A549 (cell line): ENCODE data around the gene TMEM132D. TPM values are rescaled to one million over a fixed set of nuclear protein-coding genes. Genes with fewer than 3 reads are reported as not detected.

Experiments
- ATAC-seq, 2 experiments: fragments of 200-7000 bp in 1 of 2; fragments of >200 bp in 1 of 2; cut with Nextera tagmentation in 1 of 2; cut with Tn5 transposase in 1 of 2; 3 replicates each; pipeline versions ENCODE4 v1.8.0 to v1.9.1; 2018 to 2020; ENCODE audit warnings: mild to moderate bottlenecking in 1 of 2, moderate library complexity in 1 of 2
- CTCF ChIA-PET: fragments of 300-600 bp; sonication (Branson Sonifier 250); formaldehyde crosslinking; extraction: SDS; loops from one replicate; lab custom pipeline; 2021; ENCODE audit warnings: antibody characterized with exemption, inconsistent platforms; lab: Yijun Ruan, JAX
- POLR2A ChIA-PET: fragments of 350-600 bp; formaldehyde crosslinking; extraction: SDS; loops from one replicate; lab custom pipeline; 2021; ENCODE audit warnings: antibody characterized with exemption, inconsistent platforms; lab: Yijun Ruan, JAX
- DNase-seq, 2 experiments: peaks; one replicate each; pipeline versions ENCODE4 v3.0.0 to v3.0.0-alpha.2; 2011 to 2016; ENCODE audit warnings: low read depth in 1 of 2, low spot score in 1 of 2
- FAIRE-seq: peaks from 2 replicates; lab custom pipeline; 2011; peaks lifted over from hg19 to GRCh38; lab: Jason Lieb, UNC
- H3K27ac ChIP-seq, 2 experiments: fragments of >200 bp; sonication (Bioruptor Twin); formaldehyde crosslinking; 3 replicates each; pipeline ENCODE4 v1.5.1; 2016 to 2017
- H3K4me1 ChIP-seq: fragments of >200 bp; sonication (Bioruptor Twin); formaldehyde crosslinking; 3 replicates; pipeline ENCODE4 v1.6.1; 2016
- H3K4me2 ChIP-seq: fragments of >200 bp; sonication (Bioruptor Twin); formaldehyde crosslinking; 3 replicates; pipeline ENCODE4 v1.6.1; 2016
- H3K4me3 ChIP-seq: fragments of >200 bp; sonication (Bioruptor Twin); formaldehyde crosslinking; 3 replicates; pipeline ENCODE4 v1.5.1; 2016
- H3K9me3 ChIP-seq: fragments of >200 bp; sonication (Bioruptor Twin); formaldehyde crosslinking; 3 replicates; pipeline ENCODE4 v1.6.1; 2016
- BCL3 ChIP-seq: fragments of >200 bp; sonication (Bioruptor Twin); formaldehyde crosslinking; IDR thresholded peaks from 3 replicates; pipeline ENCODE4 v1.6.1; 2016
- BHLHE40 ChIP-seq: IDR thresholded peaks from 2 replicates; pipeline ENCODE4 v1.6.1; 2012; ENCODE audit warnings: low read depth, low read length, inconsistent platforms
- CEBPB ChIP-seq, 2 experiments: fragments of >200 bp in 1 of 2; sonication (Bioruptor Twin) in 1 of 2; formaldehyde crosslinking in 1 of 2; IDR thresholded peaks; 2 replicates each; pipeline ENCODE4 v1.6.1; 2012 to 2016
- ELK1 ChIP-seq: fragments of 150-350 bp; IDR thresholded peaks from 2 replicates; pipeline ENCODE4 v1.6.1; 2014; ENCODE audit warnings: low read depth, mild to moderate bottlenecking, low read length
- GATA3 ChIP-seq: IDR thresholded peaks from 2 replicates; pipeline ENCODE4 v1.6.1; 2012; ENCODE audit warnings: borderline replicate concordance
- HEYL ChIP-seq: fragments of 250-450 bp; sonication (Bioruptor Pico); IDR thresholded peaks from 2 replicates; pipeline ENCODE4 v1.8.0; 2021; ENCODE audit warnings: mild to moderate bottlenecking, moderate library complexity
- HOXB13 ChIP-seq: fragments of 250-450 bp; sonication (Bioruptor Pico); IDR thresholded peaks from 2 replicates; pipeline ENCODE4 v1.5.0; 2020; ENCODE audit warnings: low read depth, mild to moderate bottlenecking, moderate library complexity
- JUN ChIP-seq, 2 experiments: fragments of >200 bp; sonication (Bioruptor Twin); formaldehyde crosslinking; IDR thresholded peaks; 2 replicates in 1 of 2; 3 replicates in 1 of 2; pipeline ENCODE4 v1.6.1; 2016 to 2017
- KDM5A ChIP-seq: fragments of 200-600 bp; sonication (generic); IDR thresholded peaks from 2 replicates; pipeline ENCODE4 v1.6.1; 2016; ENCODE audit warnings: antibody characterized with exemption, mild to moderate bottlenecking
- MAFK ChIP-seq: fragments of 450-650 bp; IDR thresholded peaks from 2 replicates; pipeline ENCODE4 v1.6.1; 2014; ENCODE audit not compliant: partially characterized antibody
- NPAS2 ChIP-seq: fragments of 250-450 bp; sonication (Bioruptor Pico); IDR thresholded peaks from 2 replicates; pipeline ENCODE4 v1.8.0; 2022; ENCODE audit warnings: mild to moderate bottlenecking, moderate library complexity, borderline replicate concordance
- RAD21 ChIP-seq, 2 experiments: fragments of >200 bp in 1 of 2; sonication (Bioruptor Twin) in 1 of 2; formaldehyde crosslinking in 1 of 2; IDR thresholded peaks in 1 of 2; conservative IDR thresholded peaks in 1 of 2; 2 replicates in 1 of 2; 3 replicates in 1 of 2; pipeline ENCODE4 v1.6.1; 2012 to 2018; ENCODE audit warnings: inconsistent platforms in 1 of 2
- RFX5 ChIP-seq: fragments of 450-650 bp; IDR thresholded peaks from 2 replicates; pipeline ENCODE4 v1.7.1; 2014; ENCODE audit warnings: antibody characterized with exemption, mild to moderate bottlenecking, moderate library complexity
- SMC3 ChIP-seq: fragments of >200 bp; sonication (Bioruptor Twin); formaldehyde crosslinking; IDR thresholded peaks from 3 replicates; pipeline ENCODE4 v1.6.1; 2018; ENCODE audit warnings: inconsistent platforms
- TFCP2L1 ChIP-seq: fragments of 250-450 bp; sonication (Bioruptor Pico); IDR thresholded peaks from 2 replicates; pipeline ENCODE4 v1.5.0; 2021; ENCODE audit warnings: mild to moderate bottlenecking
- ZFP36 ChIP-seq: fragments of 450-650 bp; IDR thresholded peaks from 2 replicates; pipeline ENCODE4 v1.6.1; 2014; ENCODE audit warnings: borderline replicate concordance; ENCODE audit not compliant: partially characterized antibody
- WGBS: methylation state at CpG from one replicate; pipeline ENCODE4 v1.1.6; 2017; ENCODE audit errors: missing lambda C conversion rate; 5-methylcytosine and 5-hydroxymethylcytosine counted together
- polyA plus RNA-seq, 4 experiments: library from polyadenylated mRNA; depleted of rRNA in 3 of 4; stranded (reverse); fragments of >200 nt; fragmentation: RNase III in 1 of 4; extraction: RNeasy Plus Mini Kit Qiagen cat#74134 plus additional on column Dnase treatment in 1 of 4; gene quantifications; 2 replicates in 3 of 4; 3 replicates in 1 of 4; pipeline ENCODE4 v1.2.3, GENCODE V29; 2011 to 2017
- TF ChIP-seq, protein P1 (sequence below): fragments of >200 bp; sonication (Bioruptor Twin); formaldehyde crosslinking; IDR thresholded peaks from 2 replicates; pipeline ENCODE4 v1.6.1; 2016
- TF ChIP-seq, protein P2 (sequence below): fragments of 450-650 bp; IDR thresholded peaks from 2 replicates; pipeline ENCODE4 v1.6.1; 2014; ENCODE audit warnings: antibody characterized with exemption

Gene TMEM132D
- polyA plus RNA-seq, 2 of the 4 experiments (the other 2 are of a cell fraction): not detected

GRCh38 chr12:129614221-129614885 is 289.5 kb downstream of the TMEM132D start:
- H3K4me3 ChIP-seq: no peak overlapping the region
- H3K9me3 ChIP-seq: no peaks in the 10 kb centered on the region
- ATAC-seq: no peak
- no peak for DNase-seq
- no peak for FAIRE-seq
- H3K4me1 ChIP-seq: no peaks in the 10 kb centered on the region
- ChIA-PET CTCF (no interaction called here), POLR2A (no interaction called here)
- no peak overlapping the region for H3K4me2 ChIP-seq
- TF ChIP-seq SMC3 (no peak), HEYL (CRISPR knock-in tag) (no peak), BHLHE40 (no peak), TFCP2L1 (no peak), MAFK (no peak)
- no peak overlapping the region for H3K27ac ChIP-seq
- 10% methylated on average over 9 of the region's 9 CpGs for WGBS

- Histone ChIP-seq H3K4me2 (no peak overlapping the region), H3K4me3 (no peak overlapping the region), H3K4me1 (no peaks in the 10 kb centered on the region), H3K27ac (no peak overlapping the region), H3K9me3 (no peaks in the 10 kb centered on the region)
- ChIA-PET POLR2A (no interaction called here), CTCF (no interaction called here)
- TF ChIP-seq JUN (IDR thresholded peaks at IDR 0.05) (no peak), SMC3 (no peak), BCL3 (no peak), HEYL (CRISPR knock-in tag) (no peak), BHLHE40 (no peak), KDM5A (no peak), ELK1 (no peak), RAD21 (conservative IDR thresholded peaks at IDR 0.05 in 1 of 2, IDR thresholded peaks at IDR 0.05 in 1 of 2) (no peak), CEBPB (IDR thresholded peaks at IDR 0.05) (no peak), RFX5 (no peak), ZFP36 (no peak), HOXB13 (CRISPR knock-in tag) (no peak)
- TF ChIP-seq, protein P1, sequence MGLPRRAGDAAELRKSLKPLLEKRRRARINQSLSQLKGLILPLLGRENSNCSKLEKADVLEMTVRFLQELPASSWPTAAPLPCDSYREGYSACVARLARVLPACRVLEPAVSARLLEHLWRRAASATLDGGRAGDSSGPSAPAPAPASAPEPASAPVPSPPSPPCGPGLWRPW: no peak
- TF ChIP-seq, protein P2, sequence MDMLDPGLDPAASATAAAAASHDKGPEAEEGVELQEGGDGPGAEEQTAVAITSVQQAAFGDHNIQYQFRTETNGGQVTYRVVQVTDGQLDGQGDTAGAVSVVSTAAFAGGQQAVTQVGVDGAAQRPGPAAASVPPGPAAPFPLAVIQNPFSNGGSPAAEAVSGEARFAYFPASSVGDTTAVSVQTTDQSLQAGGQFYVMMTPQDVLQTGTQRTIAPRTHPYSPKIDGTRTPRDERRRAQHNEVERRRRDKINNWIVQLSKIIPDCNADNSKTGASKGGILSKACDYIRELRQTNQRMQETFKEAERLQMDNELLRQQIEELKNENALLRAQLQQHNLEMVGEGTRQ: no peak
- ATAC-seq (no peak), DNase-seq (no peak), FAIRE-seq (no peak)
- WGBS: 3% methylated on average over 9 of the region's 9 CpGs
Observed at GRCh38 chr12:129613314-129613713, 290.5 kb downstream of the TMEM132D start.

GRCh38 chr12:129610601-129611120 is 293.2 kb downstream of the TMEM132D start:
- H3K4me2 ChIP-seq: no peak overlapping the region
- ChIA-PET CTCF (interaction anchor here (0.7 kb wide), 1 partner anchor 15 kb away, joined by 3 read pairs; no protein-coding TSS in a partner anchor), POLR2A (no interaction called here)
- H3K27ac ChIP-seq: no peak overlapping the region
- DNase-seq (no peak), FAIRE-seq (no peak)
- no peaks in the 10 kb centered on the region for H3K4me1 ChIP-seq
- no peaks in the 10 kb centered on the region for H3K9me3 ChIP-seq
- no peak overlapping the region for H3K4me3 ChIP-seq
- 2% methylated on average over 5 of the region's 5 CpGs for WGBS
- TF ChIP-seq SMC3: no peak
- no peak for TF ChIP-seq MAFK
- TF ChIP-seq NPAS2 (CRISPR knock-in tag): no peak
- no peak for TF ChIP-seq GATA3
- TF ChIP-seq, all 56 proteins: peak for 0
- ATAC-seq: no peak
